HG02884 (cell line): ENCODE data around the gene SLC38A1.
"Not testable (repeated sequence)": the region's sequence is repeated elsewhere in the genome, so short reads cannot be mapped to it uniquely, and the experiment has no call there.

ENCODE experiments used
- ATAC-seq: cut with Tn5 transposase; IDR thresholded peaks from one replicate; pipeline ENCODE4 v1.9.1; 2021; ENCODE audit warnings: mild to moderate bottlenecking, moderate library complexity; ENCODE audit not compliant: unreplicated experiment

The SLC38A1 gene

GRCh38 chr12:46209914-46210872 is 58.6 kb downstream of the SLC38A1 start:
- peak; percentile 49 for ATAC-seq

- ATAC-seq: no peak
These were observed 59.7 kb downstream of the SLC38A1 start for GRCh38 chr12:46209170-46209569.

GRCh38 chr12:46208370-46208769 is 60.5 kb downstream of the SLC38A1 start:
- ATAC-seq: no peak

- ATAC-seq: no peak
These were observed 61.2 kb downstream of the SLC38A1 start for GRCh38 chr12:46207644-46208043.

- ATAC-seq: no peak
These were observed 62.4 kb downstream of the SLC38A1 start for GRCh38 chr12:46206471-46206870.

GRCh38 chr12:46205294-46205693 is 63.5 kb downstream of the SLC38A1 start:
- no peak for ATAC-seq

- ATAC-seq: no peak
These were observed 67.5 kb downstream of the SLC38A1 start for GRCh38 chr12:46201284-46201789.

- no peak for ATAC-seq
These were observed 68.3 kb downstream of the SLC38A1 start for GRCh38 chr12:46200551-46200950.

- no peak for ATAC-seq
These were observed 69.9 kb downstream of the SLC38A1 start for GRCh38 chr12:46198913-46199312.

- ATAC-seq: no peak
These were observed 71.0 kb downstream of the SLC38A1 start for GRCh38 chr12:46197883-46198282.

- not testable (repeated sequence) for ATAC-seq
These were observed 78.3 kb downstream of the SLC38A1 start for GRCh38 chr12:46190533-46190932.

- ATAC-seq: no peak
These were observed 80.7 kb downstream of the SLC38A1 start for GRCh38 chr12:46188170-46188569.

GRCh38 chr12:46187023-46187422 is 81.8 kb downstream of the SLC38A1 start:
- no peak for ATAC-seq

GRCh38 chr12:46186088-46186487 is 82.8 kb downstream of the SLC38A1 start:
- ATAC-seq: no peak

GRCh38 chr12:46185686-46186085 is 83.2 kb downstream of the SLC38A1 start:
- ATAC-seq: no peak

GRCh38 chr12:46184798-46185595 is 83.8 kb downstream of the SLC38A1 start:
- no peak for ATAC-seq

GRCh38 chr12:46183112-46183511 is 85.7 kb downstream of the SLC38A1 start:
- ATAC-seq: no peak

GRCh38 chr12:46181465-46181864 is 87.4 kb downstream of the SLC38A1 start:
- ATAC-seq: no peak

GRCh38 chr12:46179693-46180452 is 89.0 kb downstream of the SLC38A1 start:
- ATAC-seq: peak; percentile 48

- no peak for ATAC-seq
These were observed 90.8 kb downstream of the SLC38A1 start for GRCh38 chr12:46177837-46178608.
